Stimulated activated CD8-positive, alpha-beta memory T cell treated with anti-CD3 and anti-CD28 coated beads, Interleukin-4, amount 100 ng/mL, for 4 hours (primary cell): Measurements from ENCODE around the gene CLCN1.
A peak's percentile ranks its signal among the peaks of the same experiment; 100 is the strongest.

Source experiments
- DNase-seq, 2 donors: peaks; one replicate each; pipeline ENCODE4 v3.0.0-alpha.2; 2020; ENCODE audit warnings: low read depth in 2 of 2, low spot score in 1 of 2

Gene CLCN1

GRCh38 chr7:143362131-143363015 is 46.5 kb downstream of the CLCN1 start, which contains the start of gene FAM131B:
TSS of gene FAM131B (minus strand) at chr7:143362713. CDS start at chr7:143362603, 110 bp downstream.
- DNase-seq, result no peak

- no peak for DNase-seq
These were observed 47.4 kb downstream of the CLCN1 start for GRCh38 chr7:143363016-143363937.

- DNase-seq, result no peak
These were observed 52.1 kb downstream of the CLCN1 start for GRCh38 chr7:143367972-143368371.

- no peak for DNase-seq
These were observed 52.5 kb downstream of the CLCN1 start for GRCh38 chr7:143368387-143368786.

- no peak for DNase-seq
These were observed 54.1 kb downstream of the CLCN1 start for GRCh38 chr7:143369678-143370651.

GRCh38 chr7:143372070-143372469 is 56.2 kb downstream of the CLCN1 start:
- peak in 1 of 2 donors; percentile 31 for DNase-seq

GRCh38 chr7:143373255-143373794 is 57.4 kb downstream of the CLCN1 start:
- no peak for DNase-seq

GRCh38 chr7:143374561-143374960 is 58.6 kb downstream of the CLCN1 start:
- DNase-seq, result no peak

GRCh38 chr7:143375298-143376034 is 59.6 kb downstream of the CLCN1 start:
- peak in 1 of 2 donors; percentile 33 for DNase-seq

GRCh38 chr7:143376396-143376795 is 60.5 kb downstream of the CLCN1 start:
- DNase-seq, result no peak

- DNase-seq, result no peak
These were observed 63.8 kb downstream of the CLCN1 start for GRCh38 chr7:143379611-143380259.

GRCh38 chr7:143380260-143380645 is 64.3 kb downstream of the CLCN1 start:
- DNase-seq, result peak; percentile 71 to 85

- DNase-seq, result peak; percentile 74 to 86
These were observed 64.9 kb downstream of the CLCN1 start, which contains the start of gene ZYX for GRCh38 chr7:143380646-143381426. TSS of gene ZYX (plus strand) at chr7:143381345. CDS start at chr7:143381572, 227 bp downstream.

GRCh38 chr7:143381427-143382125 is 65.7 kb downstream of the CLCN1 start:
- no peak for DNase-seq

- no peak for DNase-seq
These were observed 66.3 kb downstream of the CLCN1 start for GRCh38 chr7:143382126-143382790.

GRCh38 chr7:143382791-143383641 is 67.1 kb downstream of the CLCN1 start:
- no peak for DNase-seq
